Hippocampal formation (tissue), 2 donors: ENCODE data around the gene TPO.
A peak's percentile ranks its signal among the peaks of the same experiment; 100 is the strongest.
"Not testable (repeated sequence)": the region's sequence is repeated elsewhere in the genome, so short reads cannot be mapped to it uniquely, and the experiment has no call there.

Experiments
- DNase-seq, 2 donors: peaks; one replicate each; lab custom pipeline; 2025; lab: John Stamatoyannopoulos, UW

TPO gene

GRCh38 chr2:1413156-1413710 lies at the start of gene TPO:
TSS of gene TPO (plus strand) at chr2:1413463. CDS start at chr2:1414409, 946 bp downstream.
- DNase-seq: no peak

- DNase-seq: peak; percentile 68 to 76
These were observed 46.6 kb upstream of the TPO start for GRCh38 chr2:1366546-1367134.

GRCh38 chr2:1367601-1368000 lies 45.7 kb upstream of the TPO start:
- DNase-seq: no peak

- no peak for DNase-seq
These were observed 43.4 kb upstream of the TPO start for GRCh38 chr2:1369905-1370304.

GRCh38 chr2:1370461-1370860 lies 42.8 kb upstream of the TPO start:
- DNase-seq: no peak

- no peak for DNase-seq
These were observed 42.2 kb upstream of the TPO start for GRCh38 chr2:1371082-1371481.

GRCh38 chr2:1373830-1374229 lies 39.4 kb upstream of the TPO start:
- no peak for DNase-seq

- DNase-seq: no peak
These were observed 39.0 kb upstream of the TPO start for GRCh38 chr2:1374287-1374686.

GRCh38 chr2:1375794-1376193 lies 37.5 kb upstream of the TPO start:
- no peak for DNase-seq

GRCh38 chr2:1377473-1377872 lies 35.8 kb upstream of the TPO start:
- DNase-seq: no peak

GRCh38 chr2:1378456-1379150 lies 34.7 kb upstream of the TPO start:
- no peak for DNase-seq

GRCh38 chr2:1381644-1382043 lies 31.6 kb upstream of the TPO start:
- DNase-seq: no peak

- DNase-seq: not testable (repeated sequence)
These were observed 25.1 kb upstream of the TPO start for GRCh38 chr2:1387954-1388725.

GRCh38 chr2:1390118-1390517 lies 23.1 kb upstream of the TPO start:
- DNase-seq: not testable (repeated sequence)

GRCh38 chr2:1393321-1393720 lies 19.9 kb upstream of the TPO start:
- no peak for DNase-seq

- no peak for DNase-seq
These were observed 18.4 kb upstream of the TPO start for GRCh38 chr2:1394709-1395408.

GRCh38 chr2:1397350-1397749 lies 15.9 kb upstream of the TPO start:
- no peak for DNase-seq

- DNase-seq: no peak
These were observed 15.1 kb upstream of the TPO start for GRCh38 chr2:1398191-1398590.

GRCh38 chr2:1400943-1401735 lies 12.1 kb upstream of the TPO start:
- no peak for DNase-seq

- no peak for DNase-seq
These were observed 11.2 kb upstream of the TPO start for GRCh38 chr2:1402064-1402463.

- DNase-seq: no peak
These were observed 9.7 kb upstream of the TPO start for GRCh38 chr2:1403565-1403964.
